PC-9 (cell line): ENCODE data around the gene RAET1E.
"Not testable (repeated sequence)": the region's sequence is repeated elsewhere in the genome, so short reads cannot be mapped to it uniquely, and the experiment has no call there.

Source experiments
- EZH2 ChIP-seq: fragments of 200-600 bp; sonication (generic); IDR thresholded peaks from 2 replicates; pipeline ENCODE4 v1.8.0; 2017; ENCODE audit warnings: antibody characterized with exemption, low read depth
- TF ChIP-seq, protein P1 (sequence below): fragments of 200-600 bp; sonication (generic); conservative IDR thresholded peaks from 2 replicates; pipeline ENCODE4 v1.6.1; 2017; ENCODE audit warnings: mixed run types, antibody characterized with exemption, mild to moderate bottlenecking, moderate library complexity

DNA sequence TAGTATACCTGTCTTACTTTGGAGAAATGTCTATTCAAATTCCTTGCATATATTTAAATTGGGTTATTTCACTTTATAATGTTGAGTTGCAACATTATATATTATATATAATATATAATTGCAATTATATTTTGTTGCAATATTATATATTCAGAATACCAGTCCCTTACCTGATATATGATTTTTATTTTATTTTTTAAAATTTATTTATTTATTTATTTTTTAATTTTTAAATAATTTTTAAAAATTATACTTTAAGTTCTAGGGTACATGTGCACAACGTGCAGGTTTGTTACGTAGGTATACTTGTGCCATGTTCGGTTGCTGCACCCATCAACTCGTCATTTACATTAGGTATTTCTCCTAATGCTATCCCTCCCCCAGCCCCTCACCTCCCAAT, 29.1 kb upstream of the RAET1E start:
- TF ChIP-seq, protein P1, sequence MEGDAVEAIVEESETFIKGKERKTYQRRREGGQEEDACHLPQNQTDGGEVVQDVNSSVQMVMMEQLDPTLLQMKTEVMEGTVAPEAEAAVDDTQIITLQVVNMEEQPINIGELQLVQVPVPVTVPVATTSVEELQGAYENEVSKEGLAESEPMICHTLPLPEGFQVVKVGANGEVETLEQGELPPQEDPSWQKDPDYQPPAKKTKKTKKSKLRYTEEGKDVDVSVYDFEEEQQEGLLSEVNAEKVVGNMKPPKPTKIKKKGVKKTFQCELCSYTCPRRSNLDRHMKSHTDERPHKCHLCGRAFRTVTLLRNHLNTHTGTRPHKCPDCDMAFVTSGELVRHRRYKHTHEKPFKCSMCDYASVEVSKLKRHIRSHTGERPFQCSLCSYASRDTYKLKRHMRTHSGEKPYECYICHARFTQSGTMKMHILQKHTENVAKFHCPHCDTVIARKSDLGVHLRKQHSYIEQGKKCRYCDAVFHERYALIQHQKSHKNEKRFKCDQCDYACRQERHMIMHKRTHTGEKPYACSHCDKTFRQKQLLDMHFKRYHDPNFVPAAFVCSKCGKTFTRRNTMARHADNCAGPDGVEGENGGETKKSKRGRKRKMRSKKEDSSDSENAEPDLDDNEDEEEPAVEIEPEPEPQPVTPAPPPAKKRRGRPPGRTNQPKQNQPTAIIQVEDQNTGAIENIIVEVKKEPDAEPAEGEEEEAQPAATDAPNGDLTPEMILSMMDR = not testable (repeated sequence)
- TF ChIP-seq EZH2 = not testable (repeated sequence)
